Tibial nerve (tissue), 3 donors: ENCODE results near the gene NDUFB6.

Experiments
- POLR2A ChIP-seq, 2 donors: fragments of 450-650 bp; IDR thresholded peaks; one replicate each; pipeline ENCODE4 v1.6.1; 2017; ENCODE audit warnings: antibody characterized with exemption in 2 of 2, mild to moderate bottlenecking in 2 of 2, moderate library complexity in 2 of 2
- TF ChIP-seq, protein P1 (sequence below), 5 experiments: fragments of 200-600 bp in 3 of 5; fragments of 450-650 bp in 2 of 5; sonication (generic) in 3 of 5; IDR thresholded peaks; one replicate each; pipeline ENCODE4 v1.5.1; 2016 to 2019; ENCODE audit warnings: antibody characterized with exemption in 5 of 5, mild to moderate bottlenecking in 3 of 5, moderate library complexity in 2 of 5

DNA sequence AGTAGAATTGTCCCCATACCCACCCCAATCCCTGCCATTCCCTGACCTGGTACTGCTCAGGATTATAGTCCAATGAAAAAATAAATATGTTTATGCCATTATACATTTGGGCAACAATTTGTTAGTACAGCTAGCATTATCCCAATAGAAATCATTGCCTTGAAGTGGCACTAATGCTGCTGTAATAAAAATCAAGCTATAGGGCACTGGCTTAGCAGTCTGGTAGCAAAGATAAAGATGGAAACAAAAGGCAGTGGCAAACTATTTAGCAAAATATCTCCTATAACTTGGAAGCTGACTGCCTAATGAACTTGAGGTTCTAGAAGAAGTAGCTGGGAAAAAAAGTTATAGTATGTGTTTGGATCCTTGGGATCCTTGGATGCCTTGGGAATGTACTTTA, 18.4 kb downstream of the NDUFB6 start:
- TF ChIP-seq, protein P1, sequence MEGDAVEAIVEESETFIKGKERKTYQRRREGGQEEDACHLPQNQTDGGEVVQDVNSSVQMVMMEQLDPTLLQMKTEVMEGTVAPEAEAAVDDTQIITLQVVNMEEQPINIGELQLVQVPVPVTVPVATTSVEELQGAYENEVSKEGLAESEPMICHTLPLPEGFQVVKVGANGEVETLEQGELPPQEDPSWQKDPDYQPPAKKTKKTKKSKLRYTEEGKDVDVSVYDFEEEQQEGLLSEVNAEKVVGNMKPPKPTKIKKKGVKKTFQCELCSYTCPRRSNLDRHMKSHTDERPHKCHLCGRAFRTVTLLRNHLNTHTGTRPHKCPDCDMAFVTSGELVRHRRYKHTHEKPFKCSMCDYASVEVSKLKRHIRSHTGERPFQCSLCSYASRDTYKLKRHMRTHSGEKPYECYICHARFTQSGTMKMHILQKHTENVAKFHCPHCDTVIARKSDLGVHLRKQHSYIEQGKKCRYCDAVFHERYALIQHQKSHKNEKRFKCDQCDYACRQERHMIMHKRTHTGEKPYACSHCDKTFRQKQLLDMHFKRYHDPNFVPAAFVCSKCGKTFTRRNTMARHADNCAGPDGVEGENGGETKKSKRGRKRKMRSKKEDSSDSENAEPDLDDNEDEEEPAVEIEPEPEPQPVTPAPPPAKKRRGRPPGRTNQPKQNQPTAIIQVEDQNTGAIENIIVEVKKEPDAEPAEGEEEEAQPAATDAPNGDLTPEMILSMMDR (IDR thresholded peaks at IDR 0.05): no peak
- no peak for TF ChIP-seq POLR2A (IDR thresholded peaks at IDR 0.05)
